ENCODE data around the gene RGPD4. TPM values are rescaled to one million over a fixed set of nuclear protein-coding genes. Genes with fewer than 3 reads are reported as not detected.
"Not testable (repeated sequence)": the region's sequence is repeated elsewhere in the genome, so short reads cannot be mapped to it uniquely, and the experiment has no call there.

RGPD4 gene
- total RNA-seq, 1 donor = under 0.01 TPM

DNA sequence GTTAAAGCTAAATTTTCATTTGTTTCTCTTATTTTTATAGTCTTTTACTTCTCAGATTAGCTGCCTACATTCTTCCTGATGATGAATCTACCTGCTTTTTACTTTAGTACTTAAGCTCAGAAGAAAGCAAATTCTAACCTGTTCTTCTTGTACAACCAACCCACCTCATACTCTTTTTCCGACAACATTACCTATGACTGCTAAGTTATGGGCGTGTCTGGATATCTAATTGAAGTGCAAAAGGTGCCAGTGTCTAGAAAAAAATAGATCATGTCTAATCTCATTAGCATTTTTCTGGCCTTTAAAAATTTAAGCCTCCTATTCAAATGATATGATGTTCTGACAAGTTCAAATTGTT is 1.5 kb upstream of the RGPD4 start:
- TF ChIP-seq CTCF (IDR thresholded peaks at IDR 0.05; ENCODE audit: extremely low read depth, low read depth, low read length) = no peak
- Histone ChIP-seq H3K79me2 (ENCODE audit: insufficient read depth, low read length) (no peaks in the 10 kb centered on the region), H3K4me2 (ENCODE audit: insufficient read depth, low read length) (no peak overlapping the region), H3K27me3 (ENCODE audit: insufficient read depth, low read length) (no peaks in the 10 kb centered on the region), H4K20me1 (ENCODE audit: insufficient read depth, low read length) (no peaks in the 10 kb centered on the region), H3K4me3 (ENCODE audit: insufficient read depth, low read length) (no peak overlapping the region), H3K36me3 (ENCODE audit: insufficient read depth, low read length) (no peaks in the 10 kb centered on the region), H3K4me1 (ENCODE audit: insufficient read depth, low read length) (no peaks in the 10 kb centered on the region), H3K27ac (ENCODE audit: low read depth, low read length) (no peak overlapping the region), H2AFZ (ENCODE audit: low read length) (no peak overlapping the region), H3K9me3 (ENCODE audit: low read depth, low read length) (no peaks in the 10 kb centered on the region)
- no peak for DNase-seq (ENCODE audit: insufficient read length, low spot score, missing footprints)

GRCh38 chr2:107829514-107829913 is 2.8 kb downstream of the RGPD4 start:
- not testable (repeated sequence) for H2AFZ ChIP-seq (ENCODE audit: low read length); H3K79me2 ChIP-seq (ENCODE audit: insufficient read depth, low read length); H3K27me3 ChIP-seq (ENCODE audit: insufficient read depth, low read length); H3K4me2 ChIP-seq (ENCODE audit: insufficient read depth, low read length); H3K9me3 ChIP-seq (ENCODE audit: low read depth, low read length); H3K36me3 ChIP-seq (ENCODE audit: insufficient read depth, low read length); DNase-seq (ENCODE audit: insufficient read length, low spot score, missing footprints); H3K27ac ChIP-seq (ENCODE audit: low read depth, low read length); H4K20me1 ChIP-seq (ENCODE audit: insufficient read depth, low read length); H3K4me3 ChIP-seq (ENCODE audit: insufficient read depth, low read length); H3K4me1 ChIP-seq (ENCODE audit: insufficient read depth, low read length)

DNA sequence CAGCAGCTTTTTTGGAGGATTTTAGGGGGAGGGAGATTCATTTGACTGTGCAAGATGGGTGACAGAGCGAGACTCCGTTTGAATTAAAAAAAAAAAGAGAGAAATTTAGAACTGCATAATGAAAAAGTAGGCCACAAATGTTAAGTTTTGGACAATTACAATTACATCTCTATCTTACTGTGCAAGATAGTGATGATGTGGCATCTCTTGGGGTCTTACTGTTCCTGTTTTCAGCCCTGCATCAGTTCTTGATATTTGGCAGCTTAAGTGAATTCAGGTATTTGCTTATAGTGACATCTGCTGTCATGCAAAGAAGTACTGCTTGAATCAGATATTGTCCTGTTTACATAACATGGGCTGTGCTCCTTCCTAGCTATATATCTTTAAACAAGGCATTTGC is 6.5 kb downstream of the RGPD4 start:
- not testable (repeated sequence) for H3K36me3 ChIP-seq (ENCODE audit: insufficient read depth, low read length); DNase-seq (ENCODE audit: insufficient read length, low spot score, missing footprints); H4K20me1 ChIP-seq (ENCODE audit: insufficient read depth, low read length); H3K27ac ChIP-seq (ENCODE audit: low read depth, low read length); H3K4me3 ChIP-seq (ENCODE audit: insufficient read depth, low read length); H2AFZ ChIP-seq (ENCODE audit: low read length); H3K27me3 ChIP-seq (ENCODE audit: insufficient read depth, low read length); H3K4me1 ChIP-seq (ENCODE audit: insufficient read depth, low read length); H3K4me2 ChIP-seq (ENCODE audit: insufficient read depth, low read length); H3K9me3 ChIP-seq (ENCODE audit: low read depth, low read length); H3K79me2 ChIP-seq (ENCODE audit: insufficient read depth, low read length)

DNA sequence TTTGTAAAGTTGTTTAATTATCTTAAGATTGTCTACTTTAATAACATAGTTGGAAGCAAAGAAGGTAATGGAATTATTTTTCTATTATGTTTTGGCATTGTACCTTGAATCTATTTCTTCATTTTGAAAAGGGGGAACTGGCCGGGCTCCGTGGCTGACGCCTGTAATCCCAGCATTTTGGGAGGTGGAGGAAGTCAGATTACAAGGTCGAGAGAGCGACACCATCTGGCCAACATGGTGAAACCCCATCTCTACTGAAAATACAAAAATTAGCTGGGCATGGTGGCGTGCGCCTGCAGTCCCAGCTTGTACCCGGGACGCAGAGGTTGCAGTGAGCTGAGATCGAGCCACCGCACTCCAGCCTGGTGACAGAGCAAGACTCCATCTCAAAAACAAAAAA is 6.9 kb downstream of the RGPD4 start:
- not testable (repeated sequence) for H4K20me1 ChIP-seq (ENCODE audit: insufficient read depth, low read length); H3K27me3 ChIP-seq (ENCODE audit: insufficient read depth, low read length); H3K4me3 ChIP-seq (ENCODE audit: insufficient read depth, low read length); H3K4me2 ChIP-seq (ENCODE audit: insufficient read depth, low read length); H3K4me1 ChIP-seq (ENCODE audit: insufficient read depth, low read length); DNase-seq (ENCODE audit: insufficient read length, low spot score, missing footprints); H3K36me3 ChIP-seq (ENCODE audit: insufficient read depth, low read length); H2AFZ ChIP-seq (ENCODE audit: low read length); H3K27ac ChIP-seq (ENCODE audit: low read depth, low read length); H3K79me2 ChIP-seq (ENCODE audit: insufficient read depth, low read length); H3K9me3 ChIP-seq (ENCODE audit: low read depth, low read length)

DNA sequence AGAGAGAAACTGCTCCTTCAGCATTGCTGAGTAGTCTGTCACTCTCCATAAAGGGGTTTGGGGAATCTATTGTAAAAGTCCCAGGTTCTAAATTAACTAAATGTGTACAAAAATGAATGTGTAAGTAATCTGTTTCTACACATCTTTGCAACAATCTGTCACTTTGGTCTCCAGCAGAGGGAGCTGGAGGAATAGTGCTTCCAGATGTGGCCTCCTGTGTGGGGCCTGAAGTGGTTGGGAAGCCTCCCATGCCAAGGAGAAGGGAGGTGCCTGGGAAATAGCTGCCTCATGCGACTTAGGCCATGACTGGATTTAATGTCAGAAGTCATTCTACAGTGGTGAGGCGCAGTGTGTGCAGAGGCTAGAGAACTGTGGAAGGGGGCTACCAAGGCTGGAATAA is 89.4 kb downstream of the RGPD4 start:
- not testable (repeated sequence) for H3K4me2 ChIP-seq (ENCODE audit: insufficient read depth, low read length); DNase-seq (ENCODE audit: insufficient read length, low spot score, missing footprints); H3K4me1 ChIP-seq (ENCODE audit: insufficient read depth, low read length); H3K27me3 ChIP-seq (ENCODE audit: insufficient read depth, low read length); H3K79me2 ChIP-seq (ENCODE audit: insufficient read depth, low read length); H2AFZ ChIP-seq (ENCODE audit: low read length); H4K20me1 ChIP-seq (ENCODE audit: insufficient read depth, low read length); H3K27ac ChIP-seq (ENCODE audit: low read depth, low read length); H3K4me3 ChIP-seq (ENCODE audit: insufficient read depth, low read length); H3K9me3 ChIP-seq (ENCODE audit: low read depth, low read length); H3K36me3 ChIP-seq (ENCODE audit: insufficient read depth, low read length)

DNA sequence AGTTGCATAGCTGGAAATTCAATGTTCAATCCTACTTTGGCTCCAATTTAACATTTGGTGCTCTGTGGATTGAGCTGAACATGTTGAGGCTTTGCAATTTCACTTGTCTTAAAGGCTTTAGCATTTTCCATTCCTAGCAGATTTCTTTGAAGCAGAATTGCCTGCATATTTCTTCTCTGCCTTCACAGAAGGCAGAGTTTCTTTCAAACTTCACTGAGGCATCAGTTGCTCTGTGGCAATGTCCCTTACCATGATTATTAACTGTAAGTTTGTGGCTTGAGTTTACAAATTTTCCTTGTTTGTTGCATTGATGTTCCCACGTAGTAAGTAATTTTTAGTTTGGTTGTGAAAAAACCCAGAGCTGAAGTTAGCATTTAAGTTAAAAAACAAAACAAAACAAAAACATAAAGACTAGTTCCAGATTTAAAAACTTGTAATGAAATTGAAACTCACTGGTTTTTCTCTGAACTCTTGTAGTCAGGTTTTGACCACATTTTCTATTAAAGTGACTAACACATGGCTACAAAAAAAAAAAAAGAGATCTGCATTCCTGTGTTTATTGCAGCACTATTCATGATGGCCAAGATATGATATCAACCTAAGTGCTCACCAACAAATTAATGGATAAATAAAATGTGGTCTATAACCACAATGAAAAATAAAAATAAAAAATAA is 90.1 kb downstream of the RGPD4 start:
- H3K36me3 ChIP-seq (ENCODE audit: insufficient read depth, low read length); H3K79me2 ChIP-seq (ENCODE audit: insufficient read depth, low read length); H2AFZ ChIP-seq (ENCODE audit: low read length); H3K27me3 ChIP-seq (ENCODE audit: insufficient read depth, low read length); DNase-seq (ENCODE audit: insufficient read length, low spot score, missing footprints); H4K20me1 ChIP-seq (ENCODE audit: insufficient read depth, low read length); H3K27ac ChIP-seq (ENCODE audit: low read depth, low read length); H3K4me3 ChIP-seq (ENCODE audit: insufficient read depth, low read length); H3K4me1 ChIP-seq (ENCODE audit: insufficient read depth, low read length); H3K9me3 ChIP-seq (ENCODE audit: low read depth, low read length); H3K4me2 ChIP-seq (ENCODE audit: insufficient read depth, low read length): not testable (repeated sequence)
